Measurements from ENCODE around the gene PPP3CA. TPM values are rescaled to one million over a fixed set of nuclear protein-coding genes. Genes with fewer than 3 reads are reported as not detected.

PPP3CA gene
- total RNA-seq, 4 donors from 2014 or later = 28.7 to 51.7 (median 39.0) TPM

DNA sequence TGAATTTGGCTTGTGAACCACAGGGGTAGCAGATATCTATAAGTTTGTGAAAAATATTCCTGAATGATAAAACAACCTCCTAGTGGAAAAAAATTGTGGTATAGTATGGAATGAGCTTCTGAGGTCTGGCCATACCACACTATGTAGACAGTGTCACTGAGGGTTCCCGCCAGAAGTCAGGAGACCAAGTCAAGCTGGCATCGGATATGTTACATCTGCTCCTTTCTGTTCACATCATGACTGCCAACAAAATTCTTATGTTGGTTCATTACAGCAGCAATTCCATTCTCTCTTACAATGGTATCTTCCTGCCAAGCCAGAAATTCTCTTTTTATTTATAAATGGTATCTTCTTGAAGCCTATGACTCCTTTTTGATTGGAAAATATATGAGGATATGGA lies 273.0 kb downstream of the PPP3CA start:
- H3K4me3 ChIP-seq = no peak overlapping the region
- H3K27me3 ChIP-seq = no peaks in the 10 kb centered on the region
- DNase-seq (ENCODE audit: low spot score in 2 of 2) = no peak
- H3K9me3 ChIP-seq = no peaks in the 10 kb centered on the region
- TF ChIP-seq, protein P1, sequence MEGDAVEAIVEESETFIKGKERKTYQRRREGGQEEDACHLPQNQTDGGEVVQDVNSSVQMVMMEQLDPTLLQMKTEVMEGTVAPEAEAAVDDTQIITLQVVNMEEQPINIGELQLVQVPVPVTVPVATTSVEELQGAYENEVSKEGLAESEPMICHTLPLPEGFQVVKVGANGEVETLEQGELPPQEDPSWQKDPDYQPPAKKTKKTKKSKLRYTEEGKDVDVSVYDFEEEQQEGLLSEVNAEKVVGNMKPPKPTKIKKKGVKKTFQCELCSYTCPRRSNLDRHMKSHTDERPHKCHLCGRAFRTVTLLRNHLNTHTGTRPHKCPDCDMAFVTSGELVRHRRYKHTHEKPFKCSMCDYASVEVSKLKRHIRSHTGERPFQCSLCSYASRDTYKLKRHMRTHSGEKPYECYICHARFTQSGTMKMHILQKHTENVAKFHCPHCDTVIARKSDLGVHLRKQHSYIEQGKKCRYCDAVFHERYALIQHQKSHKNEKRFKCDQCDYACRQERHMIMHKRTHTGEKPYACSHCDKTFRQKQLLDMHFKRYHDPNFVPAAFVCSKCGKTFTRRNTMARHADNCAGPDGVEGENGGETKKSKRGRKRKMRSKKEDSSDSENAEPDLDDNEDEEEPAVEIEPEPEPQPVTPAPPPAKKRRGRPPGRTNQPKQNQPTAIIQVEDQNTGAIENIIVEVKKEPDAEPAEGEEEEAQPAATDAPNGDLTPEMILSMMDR (IDR thresholded peaks at IDR 0.05) = no peak
- TF ChIP-seq POLR2A (IDR thresholded peaks at IDR 0.05) (no peak), POLR2AphosphoS5 (IDR thresholded peaks at IDR 0.05) (no peak), EP300 (IDR thresholded peaks at IDR 0.05) (no peak)
- 82% methylated on average over 2 of the region's 2 CpGs for WGBS
- no peak overlapping the region for H3K27ac ChIP-seq
- peaks cover 2% of the 10 kb centered on the region for H3K4me1 ChIP-seq
- peaks cover 7% of the 10 kb centered on the region for H3K36me3 ChIP-seq

DNA sequence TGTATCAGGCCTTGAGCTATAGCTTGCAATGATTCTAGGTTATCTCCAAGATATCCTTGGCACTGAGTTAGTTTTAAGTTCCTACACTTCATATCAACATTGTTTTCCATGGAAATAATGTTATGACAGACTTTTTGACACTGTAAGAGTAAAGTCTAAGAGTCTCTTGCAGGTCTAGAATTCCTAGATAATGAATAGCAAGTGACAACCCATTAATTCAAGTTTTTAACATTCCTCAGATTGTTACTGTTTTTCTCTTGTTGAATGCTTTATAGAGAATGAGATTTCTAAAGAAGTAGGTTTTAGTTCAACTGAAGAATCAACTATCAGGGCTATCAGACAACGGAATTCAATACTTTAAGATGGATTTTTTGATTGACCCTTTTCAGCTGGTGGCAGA lies 276.1 kb downstream of the PPP3CA start:
- TF ChIP-seq POLR2AphosphoS5 (IDR thresholded peaks at IDR 0.05) (no peak), EP300 (IDR thresholded peaks at IDR 0.05) (no peak), POLR2A (IDR thresholded peaks at IDR 0.05) (no peak)
- TF ChIP-seq, protein P1 (IDR thresholded peaks at IDR 0.05) = no peak
- H3K4me3 ChIP-seq = no peak overlapping the region
- no peaks in the 10 kb centered on the region for H3K4me1 ChIP-seq
- H3K27ac ChIP-seq = no peak overlapping the region
- no peaks in the 10 kb centered on the region for H3K9me3 ChIP-seq
- no peaks in the 10 kb centered on the region for H3K27me3 ChIP-seq
- peaks cover 7% of the 10 kb centered on the region for H3K36me3 ChIP-seq
- DNase-seq (ENCODE audit: low spot score in 2 of 2) = no peak
- 90% methylated on average over 1 of the region's 1 CpG for WGBS

DNA sequence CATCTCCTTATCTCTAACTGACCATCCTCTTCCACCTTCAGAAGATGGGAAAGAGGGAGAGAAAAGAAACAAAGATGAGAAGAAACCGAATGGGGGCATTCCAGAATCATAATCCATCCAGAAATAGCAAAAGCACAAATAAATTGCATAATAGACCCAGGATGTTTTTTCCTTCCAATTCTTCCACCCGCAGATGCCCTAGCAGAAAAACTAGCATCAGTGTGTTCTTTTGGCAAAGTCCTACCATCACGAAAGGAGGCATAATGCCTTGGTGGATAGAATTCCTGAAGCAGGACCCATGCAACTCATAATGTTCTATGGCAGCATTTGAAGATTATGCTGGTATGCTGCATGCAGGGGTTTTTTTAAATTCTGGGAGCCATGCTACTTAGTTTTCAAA lies 279.2 kb downstream of the PPP3CA start:
- 85% methylated on average over 3 of the region's 3 CpGs for WGBS
- Histone ChIP-seq H3K27me3 (no peaks in the 10 kb centered on the region), H3K9me3 (no peaks in the 10 kb centered on the region), H3K4me3 (no peak overlapping the region), H3K4me1 (no peaks in the 10 kb centered on the region), H3K27ac (no peak overlapping the region), H3K36me3 (peaks cover 7% of the 10 kb centered on the region)
- DNase-seq (ENCODE audit: low spot score in 2 of 2) = no peak
- TF ChIP-seq POLR2A (IDR thresholded peaks at IDR 0.05) (no peak), EP300 (IDR thresholded peaks at IDR 0.05) (no peak), POLR2AphosphoS5 (IDR thresholded peaks at IDR 0.05) (no peak)
- TF ChIP-seq, protein P1 (IDR thresholded peaks at IDR 0.05) = no peak

DNA sequence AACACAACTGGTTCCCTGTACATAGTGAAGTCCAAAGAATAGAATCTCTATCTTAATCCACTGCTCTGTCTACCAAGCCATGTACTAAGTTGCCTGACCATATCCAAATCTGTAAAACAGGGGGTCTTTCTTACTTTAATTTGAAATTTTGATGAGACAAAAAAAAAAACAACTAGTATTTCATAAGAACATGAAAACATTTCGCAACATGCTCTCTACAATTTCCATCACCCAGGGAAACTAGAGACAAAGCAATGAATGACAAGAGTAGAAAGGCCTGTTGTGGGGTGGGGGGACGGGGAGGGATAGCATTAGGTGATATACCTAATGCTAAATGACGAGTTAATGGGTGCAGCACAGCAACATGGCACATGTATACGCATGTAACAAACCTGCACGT lies 279.9 kb downstream of the PPP3CA start:
- no peaks in the 10 kb centered on the region for H3K4me1 ChIP-seq
- no peak for DNase-seq (ENCODE audit: low spot score in 2 of 2)
- no peak overlapping the region for H3K27ac ChIP-seq
- no peak overlapping the region for H3K4me3 ChIP-seq
- WGBS = 97% methylated on average over 5 of the region's 5 CpGs
- peaks cover 7% of the 10 kb centered on the region for H3K36me3 ChIP-seq
- TF ChIP-seq, protein P1 (IDR thresholded peaks at IDR 0.05) = no peak
- no peak for TF ChIP-seq POLR2AphosphoS5 (IDR thresholded peaks at IDR 0.05)
- TF ChIP-seq POLR2A (IDR thresholded peaks at IDR 0.05) = no peak
- TF ChIP-seq EP300 (IDR thresholded peaks at IDR 0.05) = no peak
- no peaks in the 10 kb centered on the region for H3K27me3 ChIP-seq
- H3K9me3 ChIP-seq = no peaks in the 10 kb centered on the region

DNA sequence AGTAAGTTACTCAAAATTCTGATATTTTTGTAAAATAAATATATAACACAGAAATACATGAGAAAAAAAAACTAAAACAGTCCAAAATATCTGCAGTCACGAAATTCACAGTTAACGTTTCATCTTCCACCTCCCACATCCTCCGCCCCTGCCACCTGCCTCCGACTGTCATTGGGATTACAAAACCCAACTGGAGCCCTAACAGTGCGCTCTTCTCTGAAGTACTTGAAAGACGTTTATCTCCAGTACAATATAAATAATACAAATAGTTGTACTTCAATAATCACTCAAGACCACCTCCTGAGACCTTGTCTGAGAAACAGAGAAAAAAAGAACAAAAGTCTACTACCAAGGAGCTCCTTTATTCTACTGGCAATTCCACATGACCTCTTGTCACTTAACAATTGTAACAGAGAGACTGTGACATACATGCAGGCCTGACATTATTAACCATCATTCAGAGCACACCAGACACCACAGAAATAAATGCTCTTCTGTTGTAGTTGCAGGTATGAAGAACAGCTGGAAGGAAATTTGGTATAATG lies 280.6 kb downstream of the PPP3CA start:
- H3K4me3 ChIP-seq = no peak overlapping the region
- no peaks in the 10 kb centered on the region for H3K4me1 ChIP-seq
- TF ChIP-seq EP300 (IDR thresholded peaks at IDR 0.05) = no peak
- TF ChIP-seq, protein P1 (IDR thresholded peaks at IDR 0.05) = no peak
- no peak for TF ChIP-seq POLR2A (IDR thresholded peaks at IDR 0.05)
- TF ChIP-seq POLR2AphosphoS5 (IDR thresholded peaks at IDR 0.05) = no peak
- DNase-seq (ENCODE audit: low spot score in 2 of 2) = no peak
- 93% methylated on average over 6 of the region's 6 CpGs for WGBS
- no peaks in the 10 kb centered on the region for H3K27me3 ChIP-seq
- no peak overlapping the region for H3K27ac ChIP-seq
- peaks cover 7% of the 10 kb centered on the region for H3K36me3 ChIP-seq
- H3K9me3 ChIP-seq = no peaks in the 10 kb centered on the region
